Duodenal mucosa (tissue), 2 donors: ENCODE measurements around the gene VN1R5.

Source experiments
- H3K27ac ChIP-seq: one replicate; pipeline ENCODE4 v1.7.0; 2013; ENCODE audit warnings: low read depth, low read length
- H3K27me3 ChIP-seq, 2 donors: one replicate each; pipeline ENCODE4 v1.7.0; 2013; ENCODE audit warnings: low read length in 2 of 2, control low read depth in 1 of 2; ENCODE audit not compliant: insufficient read depth in 2 of 2, control insufficient read depth in 1 of 2
- H3K36me3 ChIP-seq, 2 donors: one replicate each; pipeline ENCODE4 v1.7.0; 2013; ENCODE audit warnings: low read length in 2 of 2, control low read depth in 1 of 2; ENCODE audit not compliant: insufficient read depth in 2 of 2, control insufficient read depth in 1 of 2
- H3K4me1 ChIP-seq, 2 donors: one replicate each; pipeline ENCODE4 v1.7.0; 2013; ENCODE audit warnings: low read length in 2 of 2, control low read depth in 1 of 2; ENCODE audit not compliant: insufficient read depth in 2 of 2, control insufficient read depth in 1 of 2
- H3K4me3 ChIP-seq, 2 donors: one replicate each; pipeline ENCODE4 v1.7.0; 2013; ENCODE audit warnings: low read length in 2 of 2, low read depth in 1 of 2
- H3K9ac ChIP-seq, 2 donors: one replicate each; pipeline ENCODE4 v1.7.0; 2013; ENCODE audit warnings: low read length in 2 of 2, low read depth in 1 of 2
- H3K9me3 ChIP-seq, 2 donors: one replicate each; pipeline ENCODE4 v1.7.0; 2013; ENCODE audit warnings: low read length in 2 of 2, control low read depth in 1 of 2; ENCODE audit not compliant: control insufficient read depth in 1 of 2

Gene VN1R5

DNA sequence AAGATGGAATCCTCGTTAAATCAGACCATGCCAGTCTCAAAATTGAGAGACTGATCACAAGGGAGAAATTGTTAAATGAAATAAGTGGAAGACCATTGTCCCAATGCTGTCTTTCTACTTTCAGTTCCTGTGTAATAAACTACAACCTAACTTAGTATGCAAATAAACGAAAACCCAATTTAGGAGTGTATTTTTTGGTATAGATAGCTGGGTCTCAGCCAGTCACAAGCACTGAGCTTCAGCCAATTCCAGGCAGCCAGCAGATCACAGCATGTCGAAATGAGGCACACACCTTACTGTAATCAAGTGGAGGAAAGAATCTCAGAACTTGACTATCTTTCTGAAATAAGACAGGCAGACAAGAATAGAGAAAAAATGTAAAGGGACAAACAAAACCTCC, 33.0 kb upstream of the VN1R5 start:
- Histone ChIP-seq H3K27me3 (no peaks in the 10 kb centered on the region), H3K27ac (no peak overlapping the region), H3K36me3 (no peaks in the 10 kb centered on the region), H3K4me1 (no peaks in the 10 kb centered on the region), H3K4me3 (no peak overlapping the region), H3K9ac (no peak overlapping the region), H3K9me3 (peaks cover 0 to 7% of the 10 kb centered on the region in 2 donors)

DNA sequence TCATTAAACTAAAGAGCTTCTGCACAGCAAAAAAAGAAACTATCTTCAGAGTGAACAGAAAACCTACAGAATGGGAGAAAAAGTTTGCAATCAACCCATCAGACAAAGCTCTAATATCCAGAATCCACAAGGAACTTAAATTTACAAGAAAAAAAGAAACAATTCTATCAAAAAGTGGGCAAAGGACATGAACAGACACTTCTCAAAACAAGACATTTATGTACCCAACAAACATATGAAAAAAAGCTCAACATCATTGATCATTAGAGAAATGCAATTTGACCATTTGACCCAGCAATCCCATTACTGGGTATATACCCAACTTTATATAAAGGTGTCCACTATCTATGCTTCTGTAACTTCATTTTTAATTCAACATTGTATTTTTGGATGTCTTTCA, 31.1 kb upstream of the VN1R5 start:
- H3K9me3 ChIP-seq, result peaks cover 4 to 17% of the 10 kb centered on the region in 2 donors
- no peak overlapping the region for H3K27ac ChIP-seq
- H3K4me3 ChIP-seq, result no peak overlapping the region
- H3K9ac ChIP-seq, result no peak overlapping the region
- H3K27me3 ChIP-seq, result no peaks in the 10 kb centered on the region
- H3K4me1 ChIP-seq, result no peaks in the 10 kb centered on the region
- H3K36me3 ChIP-seq, result no peaks in the 10 kb centered on the region

DNA sequence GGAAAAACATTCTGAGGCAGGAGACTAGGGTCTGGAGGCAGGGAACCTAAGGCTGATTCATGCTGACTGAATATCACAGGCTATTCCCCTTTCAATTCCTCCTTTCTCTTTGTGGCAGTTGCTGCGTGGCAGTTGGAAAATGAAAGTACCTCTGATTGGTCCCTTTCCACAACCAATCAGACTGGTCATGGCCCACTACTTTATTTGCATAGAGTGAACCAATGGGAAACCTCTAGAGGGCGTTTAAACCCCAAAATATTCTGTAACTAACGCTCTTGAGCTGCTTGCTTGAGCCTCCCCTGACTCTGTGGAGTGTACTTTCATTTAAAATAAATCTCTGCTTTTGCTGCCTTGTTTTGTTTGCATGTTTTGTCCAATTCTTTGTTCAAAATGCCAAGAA, 27.7 kb upstream of the VN1R5 start:
- Histone ChIP-seq H3K36me3 (no peaks in the 10 kb centered on the region), H3K9ac (no peak overlapping the region), H3K27ac (no peak overlapping the region), H3K9me3 (peaks cover 4 to 16% of the 10 kb centered on the region in 2 donors), H3K4me3 (no peak overlapping the region), H3K27me3 (no peaks in the 10 kb centered on the region), H3K4me1 (no peaks in the 10 kb centered on the region)

DNA sequence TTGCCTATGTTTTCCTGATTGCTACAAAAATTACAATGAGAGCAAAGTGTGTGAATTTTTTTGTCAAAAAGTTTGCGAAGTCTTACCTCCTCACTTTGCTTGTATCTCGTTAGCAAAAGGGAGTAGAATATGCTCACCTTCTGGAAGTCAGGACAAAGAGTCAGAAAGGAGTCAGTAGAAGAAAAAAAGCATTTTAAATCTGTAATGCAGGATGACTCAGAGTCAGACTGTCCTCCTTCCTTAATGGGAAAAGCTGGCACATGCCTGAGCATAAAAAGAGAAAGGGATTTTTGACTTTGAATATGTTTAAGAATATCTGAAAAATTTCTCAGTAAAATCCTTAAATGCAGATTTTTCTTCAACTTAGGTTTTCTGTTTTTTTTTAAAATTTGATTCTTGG, 14.2 kb upstream of the VN1R5 start:
- Histone ChIP-seq H3K4me1 (no peaks in the 10 kb centered on the region), H3K9me3 (peaks cover 0 to 10% of the 10 kb centered on the region in 2 donors), H3K4me3 (no peak overlapping the region), H3K9ac (no peak overlapping the region), H3K27ac (no peak overlapping the region), H3K36me3 (no peaks in the 10 kb centered on the region), H3K27me3 (no peaks in the 10 kb centered on the region)

DNA sequence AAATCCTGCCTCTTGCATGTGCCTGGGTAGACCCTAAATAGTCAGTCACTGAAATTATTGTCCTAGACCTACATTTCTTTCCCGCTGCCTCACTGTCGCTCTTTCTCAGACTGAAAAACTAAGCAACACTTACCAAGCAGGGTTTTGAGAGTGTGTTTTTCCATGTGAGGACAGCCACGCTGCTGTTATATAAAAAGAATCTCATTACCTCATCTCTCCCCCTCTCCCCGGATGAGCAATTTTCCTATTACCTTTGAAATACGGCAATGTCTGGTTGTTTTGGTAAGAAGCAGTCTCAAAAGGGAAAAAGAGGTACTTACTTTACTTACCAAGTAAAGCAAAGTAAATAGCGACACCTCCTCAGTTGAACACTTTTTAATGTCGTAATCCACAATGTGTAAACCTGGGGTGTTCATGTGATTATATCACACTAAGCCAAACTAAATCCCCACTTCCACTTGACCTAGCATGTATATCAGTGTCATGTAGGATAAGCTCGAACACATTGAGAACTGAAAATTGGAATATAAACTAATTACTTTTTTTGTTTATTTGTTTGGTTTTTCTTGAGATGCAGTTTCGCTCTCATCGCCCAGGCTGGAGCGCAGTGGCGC, 12.2 kb upstream of the VN1R5 start:
- Histone ChIP-seq H3K36me3 (no peaks in the 10 kb centered on the region), H3K4me3 (no peak overlapping the region), H3K9me3 (peaks cover 0 to 10% of the 10 kb centered on the region in 2 donors), H3K4me1 (no peaks in the 10 kb centered on the region), H3K9ac (no peak overlapping the region), H3K27me3 (no peaks in the 10 kb centered on the region), H3K27ac (no peak overlapping the region)

DNA sequence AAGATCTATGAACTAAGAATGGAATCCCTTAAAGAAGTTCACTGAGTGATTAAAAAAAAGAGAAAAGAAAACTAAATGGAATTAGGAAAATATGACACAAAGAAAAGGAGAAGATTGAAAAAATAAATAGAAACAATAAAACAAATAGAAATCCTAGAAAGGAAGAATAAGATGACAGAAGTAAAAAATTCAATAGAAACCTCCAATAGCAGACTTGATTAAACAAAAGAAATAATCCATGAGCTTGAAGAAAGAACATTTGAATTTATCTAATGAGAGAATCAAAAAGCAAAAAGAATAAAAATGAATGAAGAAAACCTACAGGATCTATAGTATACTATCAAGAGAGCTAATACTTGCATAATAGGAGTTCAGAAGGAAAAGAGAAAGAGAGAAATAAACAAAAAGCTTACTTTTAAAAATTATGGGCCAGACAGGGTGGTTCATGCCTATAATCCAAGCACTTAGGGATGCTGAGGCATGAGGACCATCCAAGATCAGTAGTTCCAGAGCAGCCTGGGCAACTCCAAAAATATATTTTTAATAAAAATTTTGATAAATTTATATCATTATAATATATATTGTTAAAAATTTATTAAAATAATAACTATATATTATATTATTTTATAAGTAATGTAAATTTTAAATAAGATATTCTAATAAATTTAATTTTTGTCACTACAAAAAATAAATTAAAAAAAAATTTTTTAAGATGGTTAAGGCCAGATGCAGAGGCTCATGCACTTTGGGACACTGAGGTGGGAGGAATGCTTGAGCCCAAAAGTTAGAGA, 9.4 kb upstream of the VN1R5 start:
- Histone ChIP-seq H3K9me3 (peaks cover 0 to 10% of the 10 kb centered on the region in 2 donors), H3K9ac (no peak overlapping the region), H3K4me3 (no peak overlapping the region), H3K27me3 (no peaks in the 10 kb centered on the region), H3K27ac (no peak overlapping the region), H3K36me3 (no peaks in the 10 kb centered on the region), H3K4me1 (no peaks in the 10 kb centered on the region)

DNA sequence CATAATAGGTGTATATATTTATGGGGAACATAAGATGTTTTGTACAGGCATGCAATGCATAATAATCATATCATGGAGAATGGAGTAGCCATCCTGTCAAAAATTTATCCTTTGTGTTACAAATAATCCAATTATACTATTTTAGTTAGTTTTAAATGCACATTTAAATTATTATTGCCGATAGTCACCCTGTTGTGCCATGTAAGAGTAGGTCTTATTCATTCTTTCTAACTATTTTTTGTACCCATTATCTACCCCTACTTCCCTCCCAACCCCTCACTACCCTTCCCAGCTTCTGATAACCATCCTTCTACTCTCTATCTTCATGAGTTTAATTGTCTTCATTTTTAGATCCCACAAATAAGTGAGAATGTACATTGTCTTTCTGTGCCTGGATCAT, 8.3 kb upstream of the VN1R5 start:
- Histone ChIP-seq H3K36me3 (no peaks in the 10 kb centered on the region), H3K27me3 (no peaks in the 10 kb centered on the region)

DNA sequence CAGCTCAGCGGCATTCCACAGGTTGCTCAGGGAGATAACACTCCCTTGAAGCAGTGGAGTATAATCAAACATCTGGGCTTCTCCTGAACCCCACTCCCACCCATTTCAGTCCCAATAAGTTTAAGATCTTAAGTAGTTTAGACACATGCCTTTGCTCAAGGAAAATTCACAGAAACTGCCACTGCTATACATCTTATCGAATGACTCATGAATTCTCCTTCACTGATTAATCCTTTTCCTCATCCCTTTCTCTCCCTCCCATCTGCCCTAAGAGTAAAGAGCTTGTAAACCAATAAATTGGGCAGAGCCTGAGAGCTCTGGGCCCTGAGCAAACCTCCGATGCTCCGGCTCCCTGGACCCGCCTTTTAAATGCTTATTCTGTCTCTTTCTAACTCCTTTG, 10.2 kb downstream of the VN1R5 start:
- Histone ChIP-seq H3K36me3 (no peaks in the 10 kb centered on the region), H3K27ac (no peak overlapping the region), H3K4me1 (no peaks in the 10 kb centered on the region), H3K27me3 (no peaks in the 10 kb centered on the region), H3K4me3 (no peak overlapping the region), H3K9ac (no peak overlapping the region), H3K9me3 (peaks cover 5 to 8% of the 10 kb centered on the region in 2 donors)

More for the DNA sequence above, 8.3 kb upstream of the VN1R5 start:
- Histone ChIP-seq H3K9me3 (peaks cover 0 to 10% of the 10 kb centered on the region in 2 donors), H3K4me3 (no peak overlapping the region), H3K9ac (no peak overlapping the region), H3K27ac (no peak overlapping the region), H3K4me1 (no peaks in the 10 kb centered on the region)

DNA sequence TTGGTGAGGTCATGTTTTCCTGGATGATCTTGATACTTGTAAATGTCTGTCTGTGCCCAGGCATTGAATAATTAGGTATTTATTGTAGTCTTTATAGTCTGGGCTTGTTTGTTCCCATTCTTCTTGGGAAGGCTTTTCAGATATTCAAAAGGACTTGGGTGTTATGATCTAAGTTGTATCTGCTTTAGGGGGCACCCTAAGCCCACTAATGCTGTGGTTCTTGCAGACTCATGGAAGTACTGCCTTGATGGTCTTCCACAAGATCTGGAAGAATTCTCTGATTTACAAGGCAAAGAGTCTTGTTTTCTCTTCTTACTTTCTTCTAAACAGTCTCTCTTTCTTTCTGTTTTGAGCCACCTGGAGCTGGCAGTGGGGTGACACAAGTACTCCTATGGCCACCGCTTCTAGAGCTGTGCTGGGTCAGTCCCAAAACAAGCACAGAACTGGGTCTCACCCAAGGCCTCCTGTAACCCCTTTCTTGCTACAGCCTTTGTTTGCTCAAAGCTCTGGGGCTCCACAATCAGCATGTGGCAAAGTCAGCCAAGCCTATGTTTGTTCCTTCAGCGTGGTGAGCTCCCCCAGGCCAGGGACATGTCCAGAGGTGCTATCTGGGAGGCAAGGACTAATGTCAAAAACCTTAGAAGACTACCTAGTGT, 12.6 kb downstream of the VN1R5 start:
- Histone ChIP-seq H3K27ac (no peak overlapping the region), H3K4me1 (no peaks in the 10 kb centered on the region), H3K9me3 (peaks cover 5 to 6% of the 10 kb centered on the region in 2 donors), H3K4me3 (no peak overlapping the region), H3K27me3 (no peaks in the 10 kb centered on the region), H3K36me3 (no peaks in the 10 kb centered on the region), H3K9ac (no peak overlapping the region)

DNA sequence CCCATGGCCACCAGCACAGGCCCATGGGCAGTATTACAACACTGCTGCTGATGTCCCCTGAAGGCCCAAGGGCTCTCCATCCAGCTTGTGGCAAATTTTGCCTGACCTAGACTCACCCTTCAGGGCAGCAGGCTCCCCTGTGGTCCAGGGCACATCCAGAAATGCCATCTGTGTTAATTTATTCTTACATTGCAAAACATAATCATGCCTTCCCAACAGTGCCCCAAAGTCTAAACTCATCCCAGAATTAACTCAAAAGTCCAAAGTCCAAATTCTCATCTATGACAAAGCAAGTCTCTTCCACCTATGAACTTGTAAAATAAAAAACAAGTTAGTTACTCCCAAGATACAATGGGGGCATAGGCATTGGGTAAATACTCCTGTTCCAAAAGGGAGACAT, 13.3 kb downstream of the VN1R5 start:
- Histone ChIP-seq H3K27ac (no peak overlapping the region), H3K4me1 (no peaks in the 10 kb centered on the region), H3K4me3 (no peak overlapping the region), H3K9ac (no peak overlapping the region), H3K36me3 (no peaks in the 10 kb centered on the region), H3K27me3 (no peaks in the 10 kb centered on the region), H3K9me3 (peaks cover 4 to 5% of the 10 kb centered on the region in 2 donors)
